Right ventricle myocardium superior (tissue), 1 donor: Measurements from ENCODE around the gene ARCN1. TPM values are rescaled to one million over a fixed set of nuclear protein-coding genes. Genes with fewer than 3 reads are reported as not detected.
"Not testable (repeated sequence)": the region's sequence is repeated elsewhere in the genome, so short reads cannot be mapped to it uniquely, and the experiment has no call there.

Experiments used
- ATAC-seq: fragments of 200-7000 bp; cut with Tn5 transposase; one replicate; pipeline ENCODE4 v1.9.1; 2020; ENCODE audit warnings: mild to moderate bottlenecking; ENCODE audit not compliant: poor library complexity
- DNase-seq: peaks from one replicate; pipeline ENCODE4 v3.0.0-alpha.2; 2020
- intact Hi-C: fragments of 100-400 bp; cut with DNase I; formaldehyde crosslinking; loops from one replicate; pipeline ENCODE4 v1.11.2; 2022
- total RNA-seq: library from RNA; stranded (reverse); fragmentation: NEBNext Ultra II Directional; extraction: Animal tissue kit (Norgen Biotek cat#: 25700); gene quantifications from one replicate; pipeline ENCODE4 v1.2.1, GENCODE V29; 2021
- donor health status: DM: no; HTN: yes; CAD: no; lungs with severe emphysema.

ARCN1 gene
- total RNA-seq, 1 donor from 2014 or later = 80.7 TPM

DNA sequence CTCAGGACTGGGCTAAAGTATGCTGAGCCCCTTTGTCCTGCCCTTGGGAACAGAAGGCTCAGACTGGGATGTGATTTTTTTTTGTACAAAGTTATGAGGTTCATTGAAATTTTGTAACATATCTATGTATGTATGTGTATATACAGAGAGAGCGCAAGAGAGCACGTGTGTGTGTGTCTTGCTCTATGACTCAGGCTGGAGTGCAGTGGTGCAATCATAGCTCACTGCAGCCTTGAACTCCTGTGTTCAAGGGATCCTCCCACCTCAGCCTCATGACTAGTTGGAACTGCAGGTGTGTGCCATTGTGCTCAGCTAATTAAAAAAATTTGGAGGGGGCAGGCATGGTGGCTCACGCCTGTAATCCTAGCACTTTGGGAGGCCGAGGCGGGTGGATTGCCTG, 35.5 kb upstream of the ARCN1 start:
- ATAC-seq (no peak), DNase-seq (no peak)
- intact Hi-C loops = no loop called here

DNA sequence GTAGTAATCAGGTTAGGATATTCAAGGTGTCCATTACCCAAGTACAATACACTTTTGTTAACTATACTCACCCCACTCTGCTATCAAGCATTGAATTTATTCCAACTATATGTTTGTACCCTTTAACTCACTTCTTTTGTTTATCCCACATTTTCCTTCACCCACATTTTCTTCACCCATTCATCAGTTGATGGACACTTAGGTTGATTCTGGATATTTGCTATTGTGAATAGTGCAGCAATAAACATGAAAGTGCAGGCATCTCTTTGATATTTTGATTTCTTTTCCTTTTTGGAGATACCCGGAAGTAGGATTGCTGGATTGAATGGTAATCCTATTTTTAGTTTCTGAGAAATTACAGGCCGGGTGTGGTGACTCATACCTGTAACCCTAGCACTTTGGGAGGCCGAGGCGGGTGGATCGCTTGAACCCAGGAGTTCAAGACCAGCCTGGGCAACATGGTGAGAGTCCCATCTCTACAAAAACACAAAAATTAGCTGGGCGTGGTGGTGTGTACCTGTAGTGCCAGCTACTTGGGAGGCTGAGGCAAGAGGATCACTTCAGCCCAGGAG, 34.7 kb upstream of the ARCN1 start:
- intact Hi-C loops = no loop called here
- no peak for DNase-seq
- no peak for ATAC-seq

DNA sequence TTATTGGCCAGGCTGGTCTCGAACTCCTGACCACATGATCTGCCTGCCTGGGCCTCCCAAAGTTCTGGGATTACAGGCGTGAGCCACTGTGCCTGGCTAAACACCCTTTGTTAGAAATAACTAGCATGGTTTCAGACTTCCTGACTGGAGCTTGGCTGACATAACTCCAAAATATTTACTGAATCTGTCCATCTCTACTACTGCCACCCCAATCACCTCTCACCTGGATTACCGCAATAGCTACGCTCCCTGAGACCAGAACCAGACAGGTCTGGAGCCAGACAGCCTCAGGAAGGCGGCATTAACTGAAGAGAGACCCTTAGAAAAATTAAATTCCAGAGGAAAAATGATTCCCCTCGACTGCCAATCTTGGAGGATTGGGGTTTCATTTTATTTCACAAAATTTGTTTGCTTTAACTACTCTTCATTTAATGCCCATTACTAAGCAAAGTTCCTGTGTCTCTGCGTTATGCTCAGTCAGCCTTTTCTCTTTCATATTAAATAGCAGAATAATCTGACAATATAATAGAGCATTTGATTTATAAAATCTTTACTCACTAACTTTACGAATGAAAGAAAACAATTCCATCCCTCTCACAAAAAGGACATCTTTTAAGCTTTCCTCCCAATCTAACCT, 28.1 kb upstream of the ARCN1 start:
- intact Hi-C loops = no loop called here
- ATAC-seq (no peak), DNase-seq (no peak)

DNA sequence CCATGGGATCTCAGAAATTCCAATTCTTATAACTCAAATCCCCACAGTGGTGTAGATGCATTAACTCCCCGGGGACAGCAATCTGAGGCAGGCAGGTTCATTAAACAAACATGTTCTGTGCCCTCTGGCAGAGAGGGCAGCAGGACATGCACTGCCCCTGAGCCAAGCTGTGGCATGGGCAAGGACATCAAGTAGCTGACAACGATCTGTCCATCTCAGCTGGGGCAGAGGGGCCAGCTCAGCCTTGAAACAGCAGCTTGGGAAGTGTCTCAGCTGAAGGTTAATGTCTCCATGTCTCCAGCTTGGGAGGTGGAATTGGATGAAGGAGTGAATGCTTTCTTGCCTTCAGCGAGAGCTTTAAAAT, 27.6 kb upstream of the ARCN1 start:
- ATAC-seq = no peak
- no peak for DNase-seq
- intact Hi-C loops = no loop called here

- intact Hi-C loops = no loop called here
- no peak for ATAC-seq
These were observed 26.7 kb upstream of the ARCN1 start for GRCh38 chr11:118545533-118545932.

DNA sequence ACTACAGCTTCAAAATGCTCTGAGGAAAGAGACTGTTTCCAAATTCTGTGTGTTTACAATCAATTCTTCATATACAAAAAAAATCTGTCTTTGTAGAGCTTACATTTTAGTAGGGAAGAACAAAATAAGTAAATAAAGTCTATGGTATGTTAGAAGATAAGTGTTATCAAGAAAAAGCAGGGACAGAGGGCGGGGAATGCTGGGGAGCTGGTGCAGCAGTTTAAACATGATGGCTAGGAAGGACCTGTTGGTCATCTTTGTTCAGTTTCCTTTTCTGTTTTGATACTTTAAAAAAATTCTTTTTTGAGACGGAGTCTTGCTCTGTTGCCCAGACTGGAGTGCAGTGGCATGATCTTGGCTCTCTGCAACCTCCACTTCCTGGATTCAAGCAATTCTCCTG, 25.1 kb upstream of the ARCN1 start:
- ATAC-seq (no peak), DNase-seq (no peak)
- intact Hi-C loops = no loop called here

More at GRCh38 chr11:118545533-118545932, 26.7 kb upstream of the ARCN1 start:
- DNase-seq = no peak

DNA sequence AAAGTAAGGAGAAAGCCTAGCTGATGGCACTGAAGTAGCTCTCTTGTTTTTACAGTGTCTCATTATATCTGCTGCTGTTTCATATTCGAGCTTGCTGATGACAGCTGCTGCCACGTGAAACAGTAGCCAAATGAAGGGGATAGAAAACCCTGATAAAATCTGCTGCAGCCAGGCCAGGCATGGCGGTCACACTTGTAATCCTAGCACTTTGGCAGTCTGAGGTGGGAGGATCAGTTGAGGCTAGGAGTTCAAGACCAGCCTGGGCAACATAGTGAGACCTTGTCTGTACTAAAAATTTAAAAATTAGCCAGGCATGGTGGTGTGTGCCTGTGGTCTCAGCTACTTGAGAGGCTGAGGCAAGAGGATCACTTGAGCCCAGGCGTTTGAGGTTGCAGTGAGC, 19.9 kb upstream of the ARCN1 start:
- intact Hi-C loops = no loop called here
- ATAC-seq (no peak), DNase-seq (no peak)

GRCh38 chr11:118560806-118561205, 11.4 kb upstream of the ARCN1 start:
- no peak for DNase-seq
- no peak for ATAC-seq
- intact Hi-C loops = no loop called here

DNA sequence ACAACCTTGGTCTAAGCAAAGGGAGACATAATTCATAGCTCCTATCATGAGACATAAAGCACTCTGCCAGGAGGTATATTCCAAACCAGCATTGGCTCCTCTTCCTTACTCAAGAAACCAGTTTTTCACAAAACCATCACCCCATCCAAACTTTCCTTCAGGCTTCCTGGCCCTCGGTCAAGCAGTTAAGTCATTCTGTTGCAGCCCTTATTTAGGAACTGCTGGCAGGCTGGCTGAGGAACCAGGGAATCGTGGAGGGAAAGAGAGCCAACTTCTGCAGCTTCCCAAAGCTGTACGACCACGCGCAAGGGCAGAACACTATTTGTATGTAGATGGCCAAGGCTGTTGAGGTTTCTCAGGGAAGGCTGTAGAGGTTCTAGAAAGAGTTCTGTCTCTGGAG, 7.2 kb upstream of the ARCN1 start:
- DNase-seq (peak; percentile 66), ATAC-seq (peak; percentile 54)
- intact Hi-C loops = no loop called here

DNA sequence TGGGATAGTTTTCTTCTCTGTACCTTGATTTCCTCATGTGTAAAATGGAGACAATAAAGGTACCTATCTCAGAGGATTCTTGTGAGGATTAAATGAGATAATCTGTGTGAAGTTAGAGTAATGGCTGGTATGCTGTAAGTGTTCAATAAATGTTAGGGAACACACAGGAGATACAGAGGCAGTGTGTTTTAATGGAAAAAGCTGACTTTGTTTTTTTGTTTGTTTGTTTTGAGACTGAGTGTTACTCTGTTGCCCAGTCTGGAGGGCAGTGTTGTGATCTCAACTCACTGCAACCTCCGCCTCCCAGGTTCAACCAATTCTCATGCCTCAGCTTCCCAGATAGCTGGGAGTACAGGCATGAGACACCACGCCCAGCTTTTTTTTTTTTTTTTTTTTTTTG, 2.5 kb upstream of the ARCN1 start:
- ATAC-seq = no peak
- no peak for DNase-seq
- intact Hi-C loops = no loop called here

DNA sequence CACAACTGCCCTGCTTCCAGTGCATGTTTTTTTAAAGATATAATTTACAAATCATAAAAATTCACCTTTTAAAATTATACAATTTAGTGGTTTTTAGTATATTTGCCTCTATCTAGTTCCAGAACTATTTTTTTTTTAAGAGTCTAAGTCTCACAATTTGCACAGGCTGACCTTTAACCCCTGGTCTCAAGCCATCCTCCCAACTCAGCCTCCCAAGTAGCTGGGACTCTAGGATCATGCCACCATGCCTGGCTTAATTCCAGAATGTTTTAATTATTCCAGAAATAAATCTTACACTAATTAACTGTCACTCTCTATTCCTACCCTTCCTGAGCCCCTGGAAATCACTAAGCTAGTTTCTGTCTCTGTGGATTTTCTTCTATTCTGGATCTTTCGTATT, 1.4 kb upstream of the ARCN1 start:
- intact Hi-C loops = no loop called here
- DNase-seq = no peak
- no peak for ATAC-seq

GRCh38 chr11:118571701-118572060, 528 bp upstream of the ARCN1 start:
- peak; percentile 31 for ATAC-seq
- intact Hi-C loops = not testable (repeated sequence)
- peak; percentile 49 for DNase-seq

- peak; percentile 23 for ATAC-seq
These were observed 857 bp downstream of the ARCN1 start for GRCh38 chr11:118572981-118573550.

DNA sequence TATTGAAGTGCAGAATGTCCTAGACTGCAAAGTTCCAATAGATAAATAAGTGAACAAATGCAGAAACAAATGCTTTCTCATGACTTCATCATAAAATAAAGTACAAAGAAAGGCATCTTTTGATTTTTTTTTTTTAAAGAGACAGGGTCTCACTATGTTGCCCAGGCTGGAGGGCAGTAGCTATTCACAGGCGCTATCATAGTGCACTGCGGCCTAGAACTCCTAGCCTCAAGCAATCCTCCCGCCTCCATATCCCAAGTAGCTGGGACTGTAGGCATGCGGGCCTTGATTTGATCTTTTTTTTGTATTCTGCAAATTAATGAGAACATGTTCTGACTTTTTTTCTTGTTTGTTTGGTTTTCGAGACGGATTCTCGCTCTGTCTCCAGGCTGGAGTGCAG, 2.4 kb downstream of the ARCN1 start:
- DNase-seq (no peak), ATAC-seq (no peak)
- intact Hi-C loops = no loop called here

More at GRCh38 chr11:118572981-118573550, 857 bp downstream of the ARCN1 start:
- intact Hi-C loops = no loop called here
- DNase-seq = no peak

DNA sequence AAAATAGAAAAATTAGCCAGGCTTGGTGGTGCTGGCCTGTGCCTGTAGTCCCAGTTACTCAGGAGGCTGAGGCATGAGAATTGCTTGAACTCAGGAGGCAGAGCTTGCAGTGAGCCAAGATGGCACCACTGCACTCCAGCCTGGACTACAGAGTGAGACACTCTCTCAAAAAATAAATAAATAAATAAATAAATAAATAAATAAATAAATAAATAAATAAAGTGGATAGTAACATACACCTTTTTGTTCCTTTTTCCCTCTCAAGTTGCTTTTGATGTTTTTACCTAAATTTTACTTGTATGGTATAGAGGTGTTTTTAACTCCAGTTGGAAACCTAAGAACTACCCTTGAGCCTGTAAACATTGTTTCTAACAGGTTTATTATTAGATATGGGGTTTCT, 5.8 kb downstream of the ARCN1 start:
- intact Hi-C loops, DNase-seq, ATAC-seq: not testable (repeated sequence)

GRCh38 chr11:118581057-118581456, 8.8 kb downstream of the ARCN1 start:
- ATAC-seq (no peak), DNase-seq (no peak)
- intact Hi-C loops = no loop called here

DNA sequence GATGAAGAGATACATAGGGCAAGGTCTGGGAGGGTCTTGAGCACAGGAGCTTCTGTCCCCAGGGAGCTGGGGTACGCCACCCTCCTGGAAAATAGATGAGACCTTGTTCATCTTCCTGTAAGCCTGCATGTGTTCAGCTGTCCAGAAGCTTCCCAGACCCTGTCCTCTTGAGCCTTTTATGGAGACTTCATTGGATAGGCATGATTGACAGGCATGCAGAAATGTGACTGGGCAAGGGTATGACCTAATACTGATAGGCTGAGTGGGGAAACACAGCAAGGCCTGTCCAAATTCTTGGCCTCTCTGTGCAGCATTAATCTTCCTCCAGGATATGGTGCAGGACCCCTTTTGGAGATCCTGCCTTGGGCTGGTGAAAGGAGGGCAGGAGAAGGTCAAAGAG, 15.7 kb downstream of the ARCN1 start:
- DNase-seq = no peak
- intact Hi-C loops = no loop called here
- peak; percentile 15 for ATAC-seq

- no peak for DNase-seq
These were observed 20.6 kb downstream of the ARCN1 start for GRCh38 chr11:118592616-118593367.

GRCh38 chr11:118594984-118595383, 22.8 kb downstream of the ARCN1 start:
- ATAC-seq = peak; percentile 19
- DNase-seq, intact Hi-C loops: not testable (repeated sequence)

More at GRCh38 chr11:118592616-118593367, 20.6 kb downstream of the ARCN1 start:
- peak; percentile 72 for ATAC-seq
- intact Hi-C loops = no loop called here
